GM21367 (cell line): ENCODE results near the gene BCL11A.

Experiments
- ATAC-seq: cut with Tn5 transposase; IDR thresholded peaks from one replicate; pipeline ENCODE4 v1.9.1; 2021; ENCODE audit not compliant: unreplicated experiment

BCL11A gene

DNA sequence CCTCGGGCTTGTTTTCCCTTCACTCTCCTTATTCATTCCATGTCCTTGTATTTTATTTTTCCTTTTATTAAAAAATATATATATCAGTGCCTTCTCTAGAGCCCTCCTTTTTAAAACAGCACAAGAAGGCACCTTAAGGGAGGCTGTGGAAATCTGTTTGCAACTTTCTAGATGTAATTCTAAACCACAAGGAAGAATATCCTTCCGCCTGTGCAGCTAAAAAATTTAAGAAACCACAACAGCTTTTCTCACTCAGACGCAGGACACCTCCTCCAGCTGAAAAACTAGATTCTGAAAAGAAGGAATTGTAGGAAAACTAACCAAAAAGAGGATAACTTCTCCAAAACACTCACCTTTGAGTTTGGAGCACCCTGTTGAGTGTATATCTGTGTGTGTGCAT, 142.2 kb downstream of the BCL11A start:
- ATAC-seq: no peak

DNA sequence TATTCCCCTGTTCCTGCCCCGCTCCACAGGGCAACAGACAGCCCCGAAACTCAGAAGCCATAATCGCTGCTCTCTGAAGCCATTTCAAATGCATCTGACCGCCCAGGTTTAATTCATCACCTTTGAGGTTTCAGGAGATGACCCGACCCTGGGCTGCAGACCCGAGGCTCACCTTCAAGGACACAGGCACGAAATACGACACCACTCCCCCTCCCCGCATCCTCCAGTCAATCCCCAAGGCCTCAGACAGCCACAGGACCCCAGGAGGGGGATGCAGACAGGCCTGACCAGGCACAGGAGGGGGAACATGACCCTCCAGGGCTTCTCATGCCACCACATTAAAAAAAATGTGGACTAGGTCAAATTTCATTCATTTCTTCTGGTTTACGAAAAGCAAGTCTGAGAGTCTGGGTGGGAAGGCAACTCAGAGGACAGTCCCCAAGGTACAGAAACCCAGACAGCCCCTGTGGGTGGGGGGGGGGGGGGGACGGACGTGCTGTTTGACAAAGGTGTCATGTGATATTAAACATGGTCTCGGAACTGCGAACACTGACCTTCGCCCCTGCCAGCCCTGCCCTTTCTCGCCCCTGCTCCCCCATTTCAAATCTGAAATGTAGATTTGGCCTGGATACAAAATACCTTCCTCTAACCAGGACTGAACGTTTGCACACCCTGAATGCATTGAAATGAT, 142.9 kb downstream of the BCL11A start:
- no peak for ATAC-seq

- ATAC-seq: no peak
Observed at GRCh38 chr2:60409531-60409871, 144.0 kb downstream of the BCL11A start.

DNA sequence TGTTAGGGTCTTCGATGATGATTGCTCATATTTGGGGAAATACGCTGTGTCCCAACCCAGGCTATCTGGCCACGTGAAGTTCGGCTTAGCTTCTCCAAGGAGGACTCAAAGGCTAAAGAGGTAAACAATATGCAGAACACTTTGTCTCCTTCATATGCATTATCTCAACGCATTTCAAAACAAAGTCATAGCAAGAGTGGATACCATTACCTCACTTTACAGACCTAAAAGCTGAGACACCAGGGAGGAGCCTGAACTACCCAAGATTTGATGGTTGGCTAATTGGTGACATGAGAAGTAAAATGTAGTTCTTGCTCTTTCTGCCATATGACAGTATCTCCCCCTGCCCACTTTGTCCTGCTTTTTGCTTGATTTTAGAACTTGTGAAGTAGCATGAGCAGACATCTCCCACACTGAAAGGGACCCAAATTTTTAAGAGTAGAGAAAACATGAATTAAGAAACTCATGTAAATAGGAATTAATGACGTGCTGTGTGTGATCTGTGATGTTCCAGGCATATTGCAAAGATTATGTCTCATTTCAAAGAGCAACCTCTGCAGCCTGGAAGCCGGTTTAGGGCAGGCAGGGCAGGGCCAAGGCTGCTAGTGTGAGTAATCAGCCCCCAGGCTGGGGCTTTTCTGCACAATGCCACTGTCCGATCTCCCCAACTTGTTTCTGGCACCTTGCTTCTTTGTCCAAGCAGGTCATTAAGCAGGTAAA, 144.5 kb downstream of the BCL11A start:
- ATAC-seq: no peak

DNA sequence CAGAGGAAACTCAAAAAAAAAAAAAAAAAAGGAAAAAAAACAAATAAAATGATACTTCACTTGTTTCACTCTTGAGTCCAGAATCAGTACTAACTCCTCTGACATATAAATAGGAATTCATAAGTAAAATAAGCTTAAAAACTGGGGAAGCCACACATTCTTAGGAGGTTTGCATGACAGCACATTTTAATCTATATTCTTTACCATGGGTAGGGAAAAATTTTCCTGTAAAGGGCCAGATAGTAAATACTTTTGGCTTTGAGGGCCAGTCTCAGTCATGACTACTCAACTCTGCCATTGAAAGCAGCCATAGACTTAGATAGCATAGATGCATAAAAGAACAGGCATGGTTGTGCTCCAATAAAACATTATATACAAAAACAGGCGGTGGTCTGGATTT, 145.2 kb downstream of the BCL11A start:
- ATAC-seq: no peak

GRCh38 chr2:60407398-60407797, 146.1 kb downstream of the BCL11A start:
- no peak for ATAC-seq

DNA sequence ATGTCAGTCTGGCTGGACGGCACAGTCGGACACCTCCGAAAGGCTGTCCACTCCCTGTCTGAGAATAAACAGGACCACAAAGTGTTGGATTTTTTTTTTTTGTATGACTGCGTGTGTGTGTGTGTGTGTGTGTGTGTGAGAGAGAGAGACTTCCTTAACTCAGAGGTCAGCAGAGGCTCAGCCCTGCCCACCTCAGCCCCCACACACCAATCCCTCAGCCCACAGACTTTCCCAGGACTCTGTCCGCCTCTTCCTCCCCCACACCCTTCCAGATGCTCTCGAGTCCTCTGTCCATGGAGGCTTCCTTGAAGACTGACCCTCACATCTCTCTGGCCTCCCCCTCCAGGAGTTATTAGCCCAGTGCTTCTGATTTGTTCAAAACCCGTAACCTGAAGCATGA, 147.3 kb downstream of the BCL11A start:
- no peak for ATAC-seq

DNA sequence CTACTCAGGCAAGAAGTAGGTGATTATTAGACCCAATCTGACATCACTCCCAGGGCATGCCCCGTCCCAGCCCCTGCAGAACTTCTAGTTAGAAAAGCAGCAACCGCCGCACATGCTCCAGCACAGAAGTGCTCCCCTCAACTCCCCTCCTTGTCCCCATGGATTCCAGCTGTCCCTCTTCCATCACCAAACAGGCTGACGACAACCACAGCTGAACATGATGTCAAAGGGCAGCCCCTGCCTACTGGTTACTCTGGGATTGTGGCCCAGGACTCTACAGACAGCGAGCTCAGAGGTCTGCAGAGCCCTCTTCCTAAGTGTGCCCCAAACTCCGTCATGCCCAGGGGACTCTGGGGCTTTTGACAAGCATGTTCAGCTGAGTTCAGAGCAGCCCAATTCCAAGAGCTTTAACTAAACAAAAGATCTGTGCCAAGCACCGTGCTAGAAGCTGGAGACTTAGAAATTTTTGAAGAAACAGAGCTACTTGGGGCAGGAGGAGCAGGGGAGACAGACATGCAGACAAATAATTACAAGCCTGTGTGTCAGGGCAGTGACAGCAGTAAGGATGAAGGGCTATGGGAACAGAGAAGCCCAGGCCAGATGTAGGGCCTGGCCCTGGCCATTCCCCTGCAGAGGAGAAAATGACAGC, 148.1 kb downstream of the BCL11A start:
- ATAC-seq: no peak
